Measurements from ENCODE around the gene ZDHHC13.

ZDHHC13 gene, protein sequence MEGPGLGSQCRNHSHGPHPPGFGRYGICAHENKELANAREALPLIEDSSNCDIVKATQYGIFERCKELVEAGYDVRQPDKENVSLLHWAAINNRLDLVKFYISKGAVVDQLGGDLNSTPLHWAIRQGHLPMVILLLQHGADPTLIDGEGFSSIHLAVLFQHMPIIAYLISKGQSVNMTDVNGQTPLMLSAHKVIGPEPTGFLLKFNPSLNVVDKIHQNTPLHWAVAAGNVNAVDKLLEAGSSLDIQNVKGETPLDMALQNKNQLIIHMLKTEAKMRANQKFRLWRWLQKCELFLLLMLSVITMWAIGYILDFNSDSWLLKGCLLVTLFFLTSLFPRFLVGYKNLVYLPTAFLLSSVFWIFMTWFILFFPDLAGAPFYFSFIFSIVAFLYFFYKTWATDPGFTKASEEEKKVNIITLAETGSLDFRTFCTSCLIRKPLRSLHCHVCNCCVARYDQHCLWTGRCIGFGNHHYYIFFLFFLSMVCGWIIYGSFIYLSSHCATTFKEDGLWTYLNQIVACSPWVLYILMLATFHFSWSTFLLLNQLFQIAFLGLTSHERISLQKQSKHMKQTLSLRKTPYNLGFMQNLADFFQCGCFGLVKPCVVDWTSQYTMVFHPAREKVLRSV

DNA sequence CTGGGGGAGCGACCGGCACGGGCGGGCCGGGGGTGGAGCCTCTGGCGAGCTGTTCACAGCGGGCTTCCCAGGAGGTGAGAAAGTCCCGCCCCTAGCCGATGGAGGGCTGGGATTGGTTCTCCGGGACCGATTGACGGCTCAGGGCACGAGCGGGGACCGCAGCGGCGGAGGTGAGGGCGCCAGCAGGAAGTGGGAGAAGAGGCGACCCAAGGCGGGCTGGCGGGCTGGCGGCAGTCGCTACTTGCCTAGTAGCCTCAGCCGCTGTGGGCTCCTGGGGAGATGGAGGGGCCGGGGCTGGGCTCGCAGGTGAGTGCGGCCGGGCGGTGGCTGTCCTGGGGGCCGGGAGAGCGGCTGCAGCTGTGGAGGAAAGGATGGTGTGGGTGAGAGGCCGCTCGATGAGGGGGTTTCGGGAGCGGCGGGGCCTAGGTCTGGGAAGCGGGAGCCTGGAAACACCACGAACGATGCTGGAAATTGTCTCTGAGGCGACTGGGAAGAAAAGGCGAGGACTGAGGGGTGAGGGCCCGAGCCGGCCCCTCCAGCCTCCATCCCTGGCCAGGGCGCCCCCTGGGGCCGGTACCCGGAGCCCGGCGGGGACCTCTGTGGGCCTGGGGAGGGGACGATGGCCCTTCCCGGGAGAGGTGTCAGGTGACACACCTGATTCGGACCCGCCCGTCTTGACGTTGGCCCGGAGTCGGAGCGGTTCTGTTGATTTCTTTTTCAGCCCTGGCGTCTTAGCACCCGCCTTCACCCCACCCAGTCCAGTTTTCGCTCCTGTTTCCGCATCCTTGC, at the start of gene ZDHHC13:
Gene ZDHHC13 (plus strand): TSS at position 198 of the 789 bp plus-strand sequence. CDS start 82 bp downstream, at position 280.
- Histone ChIP-seq H2AFZ (ENCODE audit: low read length, unreplicated experiment) (peak within 1 kb of the TSS; percentile 64), H3K27me3 (ENCODE audit: insufficient read depth, low read length) (peaks cover 17% of the 10 kb centered on the region), H3K36me3 (ENCODE audit: insufficient read depth, low read length) (no peaks in the 10 kb centered on the region), H3K27ac (ENCODE audit: low read depth, low read length) (peak within 1 kb of the TSS; percentile 3; the same call in 1 of the 2 replicates), H3K4me1 (ENCODE audit: control insufficient read depth, insufficient read depth, low read length, unreplicated experiment) (peaks cover 16% of the 10 kb centered on the region), H3K79me2 (ENCODE audit: control insufficient read depth, insufficient read depth, low read length, unreplicated experiment) (peaks cover 16% of the 10 kb centered on the region), H3K4me3 (ENCODE audit: low read depth, low read length) (peak within 1 kb of the TSS; percentile 84)

DNA sequence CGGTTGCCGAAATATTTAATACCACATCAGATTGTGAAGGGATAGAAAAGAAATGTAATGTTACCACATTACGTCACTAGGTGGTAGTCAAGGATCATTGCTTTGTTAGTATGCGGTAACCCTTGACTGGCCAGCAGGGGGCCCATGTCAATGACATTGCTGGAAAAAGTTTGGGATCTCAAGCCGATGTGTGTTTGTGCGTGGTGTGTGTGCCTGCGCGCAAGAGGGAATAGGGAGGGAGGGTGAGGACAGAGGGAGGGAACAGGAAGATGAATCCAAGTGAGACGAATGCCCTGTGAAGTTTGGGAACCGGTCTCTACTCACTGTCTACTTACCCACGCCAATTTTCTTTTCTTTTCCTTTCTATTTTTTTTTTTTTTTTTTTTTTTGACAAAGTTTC, 45.7 kb upstream of the ZDHHC13 start:
- H3K27ac ChIP-seq (ENCODE audit: low read depth, low read length): no peak overlapping the region
- H3K36me3 ChIP-seq (ENCODE audit: insufficient read depth, low read length): no peaks in the 10 kb centered on the region
- no peaks in the 10 kb centered on the region for H3K79me2 ChIP-seq (ENCODE audit: control insufficient read depth, insufficient read depth, low read length, unreplicated experiment)
- H3K27me3 ChIP-seq (ENCODE audit: insufficient read depth, low read length): peaks cover 47% of the 10 kb centered on the region
- H2AFZ ChIP-seq (ENCODE audit: low read length, unreplicated experiment): no peak overlapping the region
- no peaks in the 10 kb centered on the region for H3K4me1 ChIP-seq (ENCODE audit: control insufficient read depth, insufficient read depth, low read length, unreplicated experiment)
- H3K4me3 ChIP-seq (ENCODE audit: low read depth, low read length): peak overlapping the region; percentile 35; the same call in 1 of the 2 replicates

DNA sequence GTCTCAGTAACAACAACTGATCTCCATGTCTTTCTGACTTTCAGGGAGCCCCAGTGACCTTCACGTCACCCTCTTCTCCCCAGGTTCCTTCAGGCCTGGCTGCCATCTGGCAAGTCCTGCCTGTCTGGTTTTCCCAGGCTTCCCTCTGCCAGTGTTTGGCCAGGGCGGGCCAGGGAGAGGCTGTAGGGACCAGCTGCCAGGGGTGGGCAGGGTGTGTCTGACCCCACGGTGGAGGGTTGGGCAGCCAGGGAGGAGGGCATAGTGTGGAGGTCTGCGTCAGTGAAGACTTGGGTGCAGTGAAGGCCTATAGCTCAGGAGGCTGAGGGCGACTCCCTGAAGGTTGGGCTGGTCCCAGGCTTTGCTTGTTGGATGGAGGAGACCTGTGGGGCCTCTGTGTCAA, 44.5 kb upstream of the ZDHHC13 start:
- H3K36me3 ChIP-seq (ENCODE audit: insufficient read depth, low read length): no peaks in the 10 kb centered on the region
- H3K4me3 ChIP-seq (ENCODE audit: low read depth, low read length): no peak overlapping the region
- H3K79me2 ChIP-seq (ENCODE audit: control insufficient read depth, insufficient read depth, low read length, unreplicated experiment): no peaks in the 10 kb centered on the region
- no peak overlapping the region for H3K27ac ChIP-seq (ENCODE audit: low read depth, low read length)
- peaks cover 35% of the 10 kb centered on the region for H3K27me3 ChIP-seq (ENCODE audit: insufficient read depth, low read length)
- H3K4me1 ChIP-seq (ENCODE audit: control insufficient read depth, insufficient read depth, low read length, unreplicated experiment): no peaks in the 10 kb centered on the region
- no peak overlapping the region for H2AFZ ChIP-seq (ENCODE audit: low read length, unreplicated experiment)

DNA sequence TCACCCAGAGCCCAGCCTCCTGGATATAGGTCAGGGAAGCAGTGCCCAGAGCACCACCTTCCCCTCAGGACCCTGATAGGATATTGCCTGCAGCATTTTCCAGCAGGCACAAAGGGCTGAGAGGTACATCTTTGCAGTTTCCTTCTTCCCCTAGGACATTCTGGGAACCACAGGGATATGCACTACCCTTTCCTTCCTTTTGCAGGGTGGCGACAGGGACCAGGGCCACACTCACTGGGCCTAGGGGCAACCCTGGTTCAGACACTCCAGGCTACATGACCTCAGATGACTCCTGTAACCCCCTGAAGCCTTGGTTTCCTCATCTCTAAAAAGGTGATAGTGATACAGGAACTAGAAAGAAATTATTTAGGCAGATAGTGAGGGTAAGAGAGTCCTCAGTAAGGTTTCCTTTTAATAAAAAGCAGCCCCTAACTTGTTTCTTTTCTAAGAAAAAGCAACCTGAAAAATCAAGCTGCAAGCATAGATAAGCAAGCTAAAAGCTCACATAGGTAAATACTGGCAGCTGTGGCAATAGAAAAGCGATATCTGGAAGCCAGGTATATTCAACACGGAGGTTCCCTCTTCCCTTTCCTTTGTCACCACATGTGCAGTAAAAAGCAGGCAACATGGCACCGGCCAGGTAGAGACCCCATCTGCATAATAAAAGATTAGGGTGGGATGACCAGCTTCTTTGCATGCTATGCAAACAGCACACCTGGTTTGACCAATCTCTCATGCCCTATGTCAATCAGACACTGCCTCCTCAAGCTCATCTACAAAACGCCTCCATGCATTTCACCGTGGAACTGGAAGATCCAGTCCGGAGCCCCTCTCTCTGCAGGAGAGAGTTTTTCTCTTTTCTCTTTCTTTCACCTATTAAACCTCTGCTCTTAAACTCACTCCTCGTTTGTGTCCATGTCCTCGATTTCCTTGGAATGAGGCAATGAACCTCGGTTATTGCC, 43.2 kb upstream of the ZDHHC13 start:
- H3K27ac ChIP-seq (ENCODE audit: low read depth, low read length): no peak overlapping the region
- H3K36me3 ChIP-seq (ENCODE audit: insufficient read depth, low read length): no peaks in the 10 kb centered on the region
- H3K79me2 ChIP-seq (ENCODE audit: control insufficient read depth, insufficient read depth, low read length, unreplicated experiment): no peaks in the 10 kb centered on the region
- H2AFZ ChIP-seq (ENCODE audit: low read length, unreplicated experiment): no peak overlapping the region
- no peak overlapping the region for H3K4me3 ChIP-seq (ENCODE audit: low read depth, low read length)
- H3K27me3 ChIP-seq (ENCODE audit: insufficient read depth, low read length): peaks cover 22% of the 10 kb centered on the region
- H3K4me1 ChIP-seq (ENCODE audit: control insufficient read depth, insufficient read depth, low read length, unreplicated experiment): no peaks in the 10 kb centered on the region

DNA sequence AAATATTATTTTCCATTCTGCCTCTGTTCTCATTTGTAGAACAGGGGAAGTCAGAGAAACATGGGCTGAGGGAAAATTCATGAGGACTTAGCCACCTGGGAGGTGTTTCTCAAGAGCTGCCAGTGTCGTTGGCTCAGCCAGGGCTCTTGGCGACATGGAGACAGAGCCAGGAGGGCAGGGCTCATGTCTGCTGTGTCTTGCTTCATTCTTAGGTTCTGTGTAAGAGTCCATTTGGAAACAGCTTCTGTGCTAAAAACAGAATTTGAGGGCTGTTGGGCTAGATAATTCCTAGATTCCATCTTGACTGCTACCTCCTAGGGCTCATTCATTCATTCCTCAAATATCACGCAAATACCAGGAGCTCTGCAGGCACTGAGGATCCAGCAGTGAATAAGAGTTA, 41.3 kb upstream of the ZDHHC13 start:
- no peaks in the 10 kb centered on the region for H3K79me2 ChIP-seq (ENCODE audit: control insufficient read depth, insufficient read depth, low read length, unreplicated experiment)

DNA sequence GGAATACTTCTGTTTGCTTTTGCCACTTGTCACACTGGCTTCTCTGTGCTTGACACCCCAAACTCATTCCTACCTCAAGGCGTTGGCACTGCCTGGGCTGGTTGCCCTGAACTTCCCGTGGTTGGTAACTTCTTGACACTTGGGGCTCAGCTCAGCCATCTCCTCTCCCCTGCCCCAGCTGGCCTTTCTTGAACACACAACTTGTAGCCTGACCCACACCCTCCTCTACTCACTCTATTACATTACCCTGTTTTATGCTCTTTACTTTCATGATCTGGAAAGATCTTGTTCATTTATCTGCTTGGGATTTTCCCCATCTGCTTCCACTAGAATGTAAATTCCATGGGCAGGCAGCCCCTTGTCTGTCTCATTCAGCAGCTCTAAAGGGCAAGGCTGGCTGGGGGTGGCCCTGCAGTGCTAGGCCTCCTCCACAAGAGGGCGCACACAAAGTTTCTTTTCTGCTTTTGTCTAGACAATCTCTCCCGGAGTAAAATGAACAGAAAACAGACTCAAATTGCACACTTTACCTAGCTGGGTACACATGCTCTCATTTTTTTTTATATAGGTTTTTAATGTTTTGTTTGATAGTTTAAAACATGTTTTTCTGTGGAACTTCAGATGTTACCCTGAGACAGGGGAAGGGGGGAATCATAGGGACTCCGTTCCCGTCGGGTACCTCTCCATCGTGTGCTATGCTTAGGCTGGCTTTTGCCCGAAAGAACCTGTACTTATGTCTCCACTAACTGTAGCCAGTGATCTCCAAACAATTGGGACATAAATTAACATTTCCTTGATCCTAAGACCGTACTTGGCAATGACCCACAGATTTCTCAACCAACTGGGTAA, 40.0 kb upstream of the ZDHHC13 start:
- peaks cover 17% of the 10 kb centered on the region for H3K4me1 ChIP-seq (ENCODE audit: control insufficient read depth, insufficient read depth, low read length, unreplicated experiment)
- H3K27ac ChIP-seq (ENCODE audit: low read depth, low read length): no peak overlapping the region
- H2AFZ ChIP-seq (ENCODE audit: low read length, unreplicated experiment): no peak overlapping the region
- no peaks in the 10 kb centered on the region for H3K27me3 ChIP-seq (ENCODE audit: insufficient read depth, low read length)
- H3K36me3 ChIP-seq (ENCODE audit: insufficient read depth, low read length): no peaks in the 10 kb centered on the region
- H3K79me2 ChIP-seq (ENCODE audit: control insufficient read depth, insufficient read depth, low read length, unreplicated experiment): no peaks in the 10 kb centered on the region
- H3K4me3 ChIP-seq (ENCODE audit: low read depth, low read length): no peak overlapping the region

More for the DNA sequence above, 41.3 kb upstream of the ZDHHC13 start:
- Histone ChIP-seq H3K27me3 (ENCODE audit: insufficient read depth, low read length) (peaks cover 3% of the 10 kb centered on the region), H3K36me3 (ENCODE audit: insufficient read depth, low read length) (no peaks in the 10 kb centered on the region), H3K27ac (ENCODE audit: low read depth, low read length) (no peak overlapping the region), H3K4me3 (ENCODE audit: low read depth, low read length) (no peak overlapping the region), H3K4me1 (ENCODE audit: control insufficient read depth, insufficient read depth, low read length, unreplicated experiment) (peaks cover 17% of the 10 kb centered on the region), H2AFZ (ENCODE audit: low read length, unreplicated experiment) (no peak overlapping the region)

DNA sequence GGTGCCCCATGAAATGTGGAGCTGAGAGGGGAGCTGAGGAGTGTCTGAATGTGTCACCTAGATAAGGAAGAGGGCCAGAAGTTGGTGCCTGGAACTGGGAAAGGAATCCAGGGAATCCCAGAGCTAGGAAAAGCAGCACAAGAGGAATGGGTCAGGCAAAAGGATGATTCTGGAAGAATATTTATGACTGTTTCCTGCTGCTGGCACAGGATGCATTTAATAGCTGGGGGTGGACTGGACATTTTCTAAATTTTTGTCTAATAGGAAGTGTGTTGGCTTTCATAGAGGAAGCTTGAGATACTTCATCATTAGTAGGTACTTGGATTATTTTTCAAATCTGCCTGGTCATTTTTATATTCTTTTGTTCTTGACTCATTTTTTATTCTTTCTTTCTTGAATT, 39.0 kb upstream of the ZDHHC13 start:
- Histone ChIP-seq H2AFZ (ENCODE audit: low read length, unreplicated experiment) (no peak overlapping the region), H3K27me3 (ENCODE audit: insufficient read depth, low read length) (no peaks in the 10 kb centered on the region), H3K4me3 (ENCODE audit: low read depth, low read length) (no peak overlapping the region), H3K36me3 (ENCODE audit: insufficient read depth, low read length) (no peaks in the 10 kb centered on the region), H3K79me2 (ENCODE audit: control insufficient read depth, insufficient read depth, low read length, unreplicated experiment) (no peaks in the 10 kb centered on the region), H3K4me1 (ENCODE audit: control insufficient read depth, insufficient read depth, low read length, unreplicated experiment) (peaks cover 17% of the 10 kb centered on the region), H3K27ac (ENCODE audit: low read depth, low read length) (no peak overlapping the region)

DNA sequence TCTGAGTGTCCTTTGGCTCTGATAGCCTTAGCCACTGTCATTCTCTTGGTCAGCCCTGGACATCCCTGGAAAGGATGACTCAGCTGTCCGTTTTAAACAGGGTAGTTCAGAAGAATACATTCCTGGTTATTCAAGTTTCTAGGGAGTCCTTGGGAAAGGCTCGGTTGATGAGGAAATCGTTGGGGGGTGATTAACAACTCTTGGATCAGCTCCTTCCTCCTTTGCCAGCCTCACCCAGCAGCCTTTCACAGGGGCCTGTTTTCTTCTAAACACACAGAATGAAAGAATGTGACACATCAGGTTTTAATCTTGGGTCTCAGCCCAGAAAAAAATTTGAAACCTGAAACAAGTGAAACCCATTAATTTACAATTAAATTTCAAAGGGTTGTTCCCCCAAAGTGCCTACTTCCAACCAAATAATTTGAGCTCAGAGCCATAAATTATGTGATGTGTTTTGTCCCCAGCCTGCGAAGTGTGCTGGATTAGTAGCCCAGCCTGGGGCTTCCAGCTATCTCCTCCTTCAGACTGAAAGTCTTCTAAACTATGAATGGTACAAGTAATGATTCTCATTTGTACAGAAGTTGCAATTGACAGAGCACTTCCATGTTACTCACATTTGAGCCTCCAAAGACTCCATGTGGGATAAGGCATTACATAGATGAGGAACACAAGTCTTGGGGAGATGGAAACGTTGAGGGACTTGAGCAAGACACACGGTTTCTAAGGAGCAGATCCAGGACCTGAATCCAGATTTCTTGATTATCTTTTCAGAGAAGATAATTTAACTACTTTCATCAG, 37.1 kb upstream of the ZDHHC13 start:
- no peak overlapping the region for H3K4me3 ChIP-seq (ENCODE audit: low read depth, low read length)
- H3K79me2 ChIP-seq (ENCODE audit: control insufficient read depth, insufficient read depth, low read length, unreplicated experiment): no peaks in the 10 kb centered on the region
- H3K27me3 ChIP-seq (ENCODE audit: insufficient read depth, low read length): 0 out of 2 replicates have a peak, but pooled peaks cover 4% of the 10 kb centered on the region
- H3K36me3 ChIP-seq (ENCODE audit: insufficient read depth, low read length): no peaks in the 10 kb centered on the region
- H3K27ac ChIP-seq (ENCODE audit: low read depth, low read length): peak overlapping the region; percentile 53
- peaks cover 17% of the 10 kb centered on the region for H3K4me1 ChIP-seq (ENCODE audit: control insufficient read depth, insufficient read depth, low read length, unreplicated experiment)
- H2AFZ ChIP-seq (ENCODE audit: low read length, unreplicated experiment): no peak overlapping the region

DNA sequence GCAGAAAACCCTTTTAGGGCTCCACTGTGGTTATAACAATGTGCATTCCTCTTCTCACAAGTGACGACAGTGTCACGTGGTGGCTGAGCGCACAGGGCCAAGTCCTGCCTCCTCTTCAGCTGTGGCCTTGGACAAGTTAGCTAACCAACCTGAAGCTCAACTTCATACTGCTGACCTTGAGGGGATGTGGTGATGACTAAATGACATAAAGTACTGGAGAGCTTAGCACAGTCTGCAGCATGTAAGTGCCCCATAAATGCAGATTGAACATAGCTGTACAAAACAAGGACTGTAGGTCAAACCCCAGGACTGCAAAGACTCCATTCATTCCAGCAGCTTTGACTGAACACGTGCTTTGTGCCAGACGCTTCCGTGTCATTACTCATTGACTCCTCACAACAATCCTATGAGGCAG, 36.4 kb upstream of the ZDHHC13 start:
- no peak overlapping the region for H3K4me3 ChIP-seq (ENCODE audit: low read depth, low read length)
- H3K27me3 ChIP-seq (ENCODE audit: insufficient read depth, low read length): 0 out of 2 replicates have a peak, but pooled peaks cover 4% of the 10 kb centered on the region
- H3K36me3 ChIP-seq (ENCODE audit: insufficient read depth, low read length): no peaks in the 10 kb centered on the region
- no peak overlapping the region for H2AFZ ChIP-seq (ENCODE audit: low read length, unreplicated experiment)
- no peak overlapping the region for H3K27ac ChIP-seq (ENCODE audit: low read depth, low read length)
- H3K79me2 ChIP-seq (ENCODE audit: control insufficient read depth, insufficient read depth, low read length, unreplicated experiment): no peaks in the 10 kb centered on the region
- peaks cover 17% of the 10 kb centered on the region for H3K4me1 ChIP-seq (ENCODE audit: control insufficient read depth, insufficient read depth, low read length, unreplicated experiment)

Data from ACC112 (cell line).